A549 (cell line): ENCODE data around the gene SLIT3. TPM values are rescaled to one million over a fixed set of nuclear protein-coding genes. Genes with fewer than 3 reads are reported as not detected.

Source experiments
- ATAC-seq, 2 experiments: fragments of 200-7000 bp in 1 of 2; fragments of >200 bp in 1 of 2; cut with Nextera tagmentation in 1 of 2; cut with Tn5 transposase in 1 of 2; 3 replicates each; pipeline versions ENCODE4 v1.8.0 to v1.9.1; 2018 to 2020; ENCODE audit warnings: mild to moderate bottlenecking in 1 of 2, moderate library complexity in 1 of 2
- CTCF ChIA-PET: fragments of 300-600 bp; sonication (Branson Sonifier 250); formaldehyde crosslinking; extraction: SDS; loops from one replicate; lab custom pipeline; 2021; ENCODE audit warnings: antibody characterized with exemption, inconsistent platforms; lab: Yijun Ruan, JAX
- POLR2A ChIA-PET: fragments of 350-600 bp; formaldehyde crosslinking; extraction: SDS; loops from one replicate; lab custom pipeline; 2021; ENCODE audit warnings: antibody characterized with exemption, inconsistent platforms; lab: Yijun Ruan, JAX
- DNase-seq, 2 experiments: peaks; one replicate each; pipeline versions ENCODE4 v3.0.0 to v3.0.0-alpha.2; 2011 to 2016; ENCODE audit warnings: low read depth in 1 of 2, low spot score in 1 of 2
- FAIRE-seq: peaks from 2 replicates; lab custom pipeline; 2011; peaks lifted over from hg19 to GRCh38; lab: Jason Lieb, UNC
- H3K27ac ChIP-seq, 2 experiments: fragments of >200 bp; sonication (Bioruptor Twin); formaldehyde crosslinking; 3 replicates each; pipeline ENCODE4 v1.5.1; 2016 to 2017
- H3K4me1 ChIP-seq: fragments of >200 bp; sonication (Bioruptor Twin); formaldehyde crosslinking; 3 replicates; pipeline ENCODE4 v1.6.1; 2016
- H3K4me2 ChIP-seq: fragments of >200 bp; sonication (Bioruptor Twin); formaldehyde crosslinking; 3 replicates; pipeline ENCODE4 v1.6.1; 2016
- H3K4me3 ChIP-seq: fragments of >200 bp; sonication (Bioruptor Twin); formaldehyde crosslinking; 3 replicates; pipeline ENCODE4 v1.5.1; 2016
- H3K9me3 ChIP-seq: fragments of >200 bp; sonication (Bioruptor Twin); formaldehyde crosslinking; 3 replicates; pipeline ENCODE4 v1.6.1; 2016
- BCL3 ChIP-seq: fragments of >200 bp; sonication (Bioruptor Twin); formaldehyde crosslinking; IDR thresholded peaks from 3 replicates; pipeline ENCODE4 v1.6.1; 2016
- CBX2 ChIP-seq: fragments of 200-600 bp; sonication (generic); IDR thresholded peaks from 2 replicates; pipeline ENCODE4 v1.6.1; 2016; ENCODE audit warnings: low read depth, mild to moderate bottlenecking, borderline replicate concordance
- CBX8 ChIP-seq: fragments of 200-600 bp; sonication (generic); IDR thresholded peaks from 2 replicates; pipeline ENCODE4 v1.6.1; 2016
- CEBPB ChIP-seq, 2 experiments: fragments of >200 bp in 1 of 2; sonication (Bioruptor Twin) in 1 of 2; formaldehyde crosslinking in 1 of 2; IDR thresholded peaks; 2 replicates each; pipeline ENCODE4 v1.6.1; 2012 to 2016
- CHD4 ChIP-seq: fragments of 200-600 bp; sonication (generic); IDR thresholded peaks from 2 replicates; pipeline ENCODE4 v1.6.1; 2016; ENCODE audit warnings: antibody characterized with exemption, mild to moderate bottlenecking, borderline replicate concordance
- EHMT2 ChIP-seq: fragments of 200-600 bp; sonication (generic); IDR thresholded peaks from 2 replicates; pipeline ENCODE4 v1.6.1; 2016; ENCODE audit warnings: antibody characterized with exemption, low read depth, mild to moderate bottlenecking, moderate library complexity
- EP300 ChIP-seq, 2 experiments: fragments of >200 bp; sonication (Bioruptor Twin); formaldehyde crosslinking; IDR thresholded peaks; 2 replicates in 1 of 2; 3 replicates in 1 of 2; pipeline ENCODE4 v1.6.1; 2016 to 2017
- FOSL2 ChIP-seq, 2 experiments: fragments of 450-650 bp in 1 of 2; fragments of >200 bp in 1 of 2; sonication (Bioruptor Twin) in 1 of 2; formaldehyde crosslinking; IDR thresholded peaks; 2 replicates each; pipeline versions ENCODE4 v1.5.0 to v1.6.1; 2016 to 2020; ENCODE audit warnings: mild to moderate bottlenecking in 1 of 2, moderate library complexity in 1 of 2
- FOXS1 ChIP-seq: fragments of 250-450 bp; sonication (Bioruptor Pico); IDR thresholded peaks from 2 replicates; pipeline ENCODE4 v1.5.0; 2020; ENCODE audit warnings: mild to moderate bottlenecking, moderate library complexity
- GATA3 ChIP-seq: IDR thresholded peaks from 2 replicates; pipeline ENCODE4 v1.6.1; 2012; ENCODE audit warnings: borderline replicate concordance
- HEYL ChIP-seq: fragments of 250-450 bp; sonication (Bioruptor Pico); IDR thresholded peaks from 2 replicates; pipeline ENCODE4 v1.8.0; 2021; ENCODE audit warnings: mild to moderate bottlenecking, moderate library complexity
- HOXA7 ChIP-seq: fragments of 250-450 bp; sonication (Bioruptor Pico); IDR thresholded peaks from 2 replicates; pipeline ENCODE4 v1.5.0; 2020; ENCODE audit warnings: mild to moderate bottlenecking, moderate library complexity
- HOXB13 ChIP-seq: fragments of 250-450 bp; sonication (Bioruptor Pico); IDR thresholded peaks from 2 replicates; pipeline ENCODE4 v1.5.0; 2020; ENCODE audit warnings: low read depth, mild to moderate bottlenecking, moderate library complexity
- JUNB ChIP-seq: fragments of >200 bp; sonication (Bioruptor Twin); formaldehyde crosslinking; IDR thresholded peaks from 2 replicates; pipeline ENCODE4 v1.6.1; 2016
- MAFK ChIP-seq: fragments of 450-650 bp; IDR thresholded peaks from 2 replicates; pipeline ENCODE4 v1.6.1; 2014; ENCODE audit not compliant: partially characterized antibody
- MYC ChIP-seq: IDR thresholded peaks from 2 replicates; pipeline ENCODE4 v1.6.1; 2012; ENCODE audit warnings: mild to moderate bottlenecking, inconsistent platforms, low read length, improper control_type of control experiment, borderline replicate concordance
- NPAS2 ChIP-seq: fragments of 250-450 bp; sonication (Bioruptor Pico); IDR thresholded peaks from 2 replicates; pipeline ENCODE4 v1.8.0; 2022; ENCODE audit warnings: mild to moderate bottlenecking, moderate library complexity, borderline replicate concordance
- NR3C1 ChIP-seq: fragments of >200 bp; sonication (Bioruptor Twin); formaldehyde crosslinking; IDR thresholded peaks from 3 replicates; pipeline ENCODE4 v1.6.1; 2017
- POLR2AphosphoS2 ChIP-seq: conservative IDR thresholded peaks from 2 replicates; pipeline ENCODE4 v1.6.1; 2012; ENCODE audit warnings: low read length, improper control_type of control experiment, inconsistent platforms
- RCOR1 ChIP-seq: fragments of 150-350 bp; IDR thresholded peaks from 2 replicates; pipeline ENCODE4 v1.6.1; 2014; ENCODE audit warnings: antibody characterized with exemption, low read length, low read depth
- RFX5 ChIP-seq: fragments of 450-650 bp; IDR thresholded peaks from 2 replicates; pipeline ENCODE4 v1.7.1; 2014; ENCODE audit warnings: antibody characterized with exemption, mild to moderate bottlenecking, moderate library complexity
- RNF2 ChIP-seq: fragments of 200-600 bp; sonication (generic); IDR thresholded peaks from 2 replicates; pipeline ENCODE4 v1.6.1; 2016; ENCODE audit warnings: low read depth, mild to moderate bottlenecking, antibody characterized with exemption, moderate library complexity, borderline replicate concordance
- SMC3 ChIP-seq: fragments of >200 bp; sonication (Bioruptor Twin); formaldehyde crosslinking; IDR thresholded peaks from 3 replicates; pipeline ENCODE4 v1.6.1; 2018; ENCODE audit warnings: inconsistent platforms
- TFCP2L1 ChIP-seq: fragments of 250-450 bp; sonication (Bioruptor Pico); IDR thresholded peaks from 2 replicates; pipeline ENCODE4 v1.5.0; 2021; ENCODE audit warnings: mild to moderate bottlenecking
- TP53 ChIP-seq: fragments of 250-450 bp; sonication (Bioruptor Pico); IDR thresholded peaks from 2 replicates; pipeline ENCODE4 v1.5.0; 2021; ENCODE audit warnings: mild to moderate bottlenecking, moderate library complexity
- ZC3H11A ChIP-seq: fragments of 450-650 bp; IDR thresholded peaks from 2 replicates; pipeline ENCODE4 v1.6.1; 2014; ENCODE audit warnings: antibody characterized with exemption, mild to moderate bottlenecking
- ZFP36 ChIP-seq: fragments of 450-650 bp; IDR thresholded peaks from 2 replicates; pipeline ENCODE4 v1.6.1; 2014; ENCODE audit warnings: borderline replicate concordance; ENCODE audit not compliant: partially characterized antibody
- ZNF302 ChIP-seq: fragments of 250-450 bp; sonication (Bioruptor Pico); IDR thresholded peaks from 2 replicates; pipeline ENCODE4 v1.9.0; 2021; ENCODE audit warnings: inconsistent platforms, mild to moderate bottlenecking, moderate library complexity
- ZSCAN20 ChIP-seq: fragments of 250-450 bp; sonication (Bioruptor Pico); IDR thresholded peaks from 2 replicates; pipeline ENCODE4 v1.8.0; 2022; ENCODE audit warnings: mild to moderate bottlenecking, moderate library complexity
- WGBS: methylation state at CpG from one replicate; pipeline ENCODE4 v1.1.6; 2017; ENCODE audit errors: missing lambda C conversion rate; 5-methylcytosine and 5-hydroxymethylcytosine counted together
- polyA plus RNA-seq, 4 experiments: library from polyadenylated mRNA; depleted of rRNA in 3 of 4; stranded (reverse); fragments of >200 nt; fragmentation: RNase III in 1 of 4; extraction: RNeasy Plus Mini Kit Qiagen cat#74134 plus additional on column Dnase treatment in 1 of 4; gene quantifications; 2 replicates in 3 of 4; 3 replicates in 1 of 4; pipeline ENCODE4 v1.2.3, GENCODE V29; 2011 to 2017
- TF ChIP-seq, protein P1 (sequence below): fragments of 150-350 bp; IDR thresholded peaks from 2 replicates; pipeline ENCODE4 v1.6.1; 2014; ENCODE audit warnings: low read depth, mild to moderate bottlenecking, low read length
- TF ChIP-seq, protein P2 (sequence below): fragments of 450-650 bp; IDR thresholded peaks from 2 replicates; pipeline ENCODE4 v1.6.1; 2014; ENCODE audit warnings: antibody characterized with exemption

Gene SLIT3
- polyA plus RNA-seq, 2 of the 4 experiments (the other 2 are of a cell fraction): 12.7 to 22.9 TPM

GRCh38 chr5:168892618-168893186 lies 408.2 kb downstream of the SLIT3 start:
- no peak overlapping the region for H3K4me2 ChIP-seq
- 67% methylated on average over 5 of the region's 5 CpGs for WGBS
- POLR2A ChIA-PET: no interaction called here
- H3K4me1 ChIP-seq: no peaks in the 10 kb centered on the region
- no peak for FAIRE-seq
- no peaks in the 10 kb centered on the region for H3K9me3 ChIP-seq
- no peak overlapping the region for H3K4me3 ChIP-seq
- ATAC-seq: no peak
- CTCF ChIA-PET: interaction anchor here (0.6 to 1.0 kb wide), 2 partner anchors 14 to 827 kb away, joined by 3 to 4 read pairs; no protein-coding TSS in a partner anchor
- H3K27ac ChIP-seq: no peak overlapping the region
- TF ChIP-seq EP300 (IDR thresholded peaks at IDR 0.05) (no peak), RNF2 (no peak), HOXA7 (CRISPR knock-in tag) (no peak), CHD4 (no peak), GATA3 (no peak), CBX2 (no peak), POLR2AphosphoS2 (no peak), CBX8 (no peak)
- no peak for DNase-seq

DNA sequence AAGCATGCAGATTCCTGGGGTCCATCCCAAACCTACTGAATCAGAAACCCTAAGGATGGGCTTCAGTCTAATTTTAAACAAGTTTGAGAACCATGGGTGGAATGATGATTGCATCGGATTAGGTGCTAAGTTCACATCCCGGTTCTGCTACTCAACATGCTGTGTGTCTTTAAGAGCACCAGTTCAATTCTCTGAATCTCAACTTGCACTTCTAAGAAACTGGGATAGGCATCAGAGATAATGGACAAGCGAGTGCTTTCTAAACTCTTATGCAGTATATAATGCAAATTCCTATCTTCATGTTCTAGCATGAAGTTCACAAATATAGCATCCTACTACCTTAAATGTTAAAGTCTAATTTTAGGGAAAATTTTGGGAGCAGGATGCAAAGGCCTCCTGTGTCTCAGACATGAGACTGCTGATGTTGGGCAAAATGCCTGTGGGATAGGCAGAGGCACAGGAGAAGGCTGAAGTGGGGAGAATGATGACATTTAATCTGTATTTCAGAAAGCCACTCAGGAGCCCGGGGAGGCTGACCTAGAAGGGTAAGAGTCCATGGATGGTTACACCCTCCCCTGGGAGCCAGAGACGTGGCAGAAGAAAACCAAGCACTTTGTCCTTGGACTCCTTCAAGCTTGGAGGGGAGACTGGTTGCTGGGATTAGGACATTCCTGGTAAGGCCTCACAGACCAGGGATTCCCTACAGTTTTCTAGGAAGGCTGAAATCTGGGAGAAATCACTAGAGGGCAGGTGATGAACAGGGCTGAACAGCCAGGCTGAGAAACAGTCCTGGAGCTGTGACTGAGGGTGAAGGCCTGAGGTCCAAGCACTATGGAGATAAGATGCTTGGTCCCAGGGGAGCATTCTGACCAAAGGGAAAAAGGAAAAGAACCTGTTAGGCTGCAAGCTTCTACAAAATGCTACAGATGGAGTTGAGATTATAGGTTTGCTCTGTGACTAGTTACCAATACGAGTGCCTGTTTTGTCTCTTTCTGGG lies 409.8 kb downstream of the SLIT3 start:
- Histone ChIP-seq H3K9me3 (no peaks in the 10 kb centered on the region), H3K27ac (no peak overlapping the region), H3K4me3 (no peak overlapping the region), H3K4me1 (no peaks in the 10 kb centered on the region), H3K4me2 (no peak overlapping the region)
- TF ChIP-seq ZC3H11A (no peak), TP53 (CRISPR knock-in tag) (no peak), HOXA7 (CRISPR knock-in tag) (no peak), NR3C1 (no peak), MAFK (no peak), EHMT2 (no peak), JUNB (no peak), HOXB13 (CRISPR knock-in tag) (no peak), RFX5 (no peak), FOXS1 (CRISPR knock-in tag) (no peak), MYC (no peak)
- ATAC-seq: no peak
- CTCF ChIA-PET: no interaction called here
- POLR2A ChIA-PET: no interaction called here
- DNase-seq: no peak
- no peak for FAIRE-seq
- 79% methylated on average over 6 of the region's 6 CpGs for WGBS

GRCh38 chr5:168889039-168889438 lies 411.9 kb downstream of the SLIT3 start:
- Histone ChIP-seq H3K9me3 (no peaks in the 10 kb centered on the region), H3K4me2 (no peak overlapping the region)
- 94% methylated on average over 1 of the region's 1 CpG for WGBS
- no peak for TF ChIP-seq FOXS1 (CRISPR knock-in tag)
- TF ChIP-seq TFCP2L1 (CRISPR knock-in tag): no peak
- no peak for TF ChIP-seq CEBPB (IDR thresholded peaks at IDR 0.05)
- TF ChIP-seq HOXB13 (CRISPR knock-in tag): no peak
- no peak for TF ChIP-seq FOSL2 (IDR thresholded peaks at IDR 0.05)
- TF ChIP-seq FOSL2 (CRISPR knock-in tag; IDR thresholded peaks at IDR 0.05): no peak
- no peak for TF ChIP-seq ZSCAN20 (CRISPR knock-in tag)
- no peak for TF ChIP-seq BCL3
- TF ChIP-seq NPAS2 (CRISPR knock-in tag): no peak
- TF ChIP-seq, protein P1, sequence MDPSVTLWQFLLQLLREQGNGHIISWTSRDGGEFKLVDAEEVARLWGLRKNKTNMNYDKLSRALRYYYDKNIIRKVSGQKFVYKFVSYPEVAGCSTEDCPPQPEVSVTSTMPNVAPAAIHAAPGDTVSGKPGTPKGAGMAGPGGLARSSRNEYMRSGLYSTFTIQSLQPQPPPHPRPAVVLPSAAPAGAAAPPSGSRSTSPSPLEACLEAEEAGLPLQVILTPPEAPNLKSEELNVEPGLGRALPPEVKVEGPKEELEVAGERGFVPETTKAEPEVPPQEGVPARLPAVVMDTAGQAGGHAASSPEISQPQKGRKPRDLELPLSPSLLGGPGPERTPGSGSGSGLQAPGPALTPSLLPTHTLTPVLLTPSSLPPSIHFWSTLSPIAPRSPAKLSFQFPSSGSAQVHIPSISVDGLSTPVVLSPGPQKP: no peak
- TF ChIP-seq ZC3H11A: no peak
- no peak for TF ChIP-seq JUNB
- no peak for TF ChIP-seq HEYL
- no peak for TF ChIP-seq EP300 (IDR thresholded peaks at IDR 0.05)
- no peak for TF ChIP-seq RCOR1
- TF ChIP-seq, protein P2, sequence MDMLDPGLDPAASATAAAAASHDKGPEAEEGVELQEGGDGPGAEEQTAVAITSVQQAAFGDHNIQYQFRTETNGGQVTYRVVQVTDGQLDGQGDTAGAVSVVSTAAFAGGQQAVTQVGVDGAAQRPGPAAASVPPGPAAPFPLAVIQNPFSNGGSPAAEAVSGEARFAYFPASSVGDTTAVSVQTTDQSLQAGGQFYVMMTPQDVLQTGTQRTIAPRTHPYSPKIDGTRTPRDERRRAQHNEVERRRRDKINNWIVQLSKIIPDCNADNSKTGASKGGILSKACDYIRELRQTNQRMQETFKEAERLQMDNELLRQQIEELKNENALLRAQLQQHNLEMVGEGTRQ: no peak
- no peak for TF ChIP-seq ZNF302 (CRISPR knock-in tag)
- no peak for TF ChIP-seq SMC3
- TF ChIP-seq ZFP36: no peak
- TF ChIP-seq, all 56 proteins: peak for 0
- Histone ChIP-seq H3K4me3 (no peak overlapping the region), H3K4me1 (no peaks in the 10 kb centered on the region), H3K27ac (no peak overlapping the region)
- CTCF ChIA-PET: interaction anchor here (0.9 kb wide), 1 partner anchor 15 kb away, joined by 3 read pairs; no protein-coding TSS in a partner anchor
- ATAC-seq (no peak), DNase-seq (no peak), FAIRE-seq (no peak)
- POLR2A ChIA-PET: no interaction called here
